Endodermal cell (in vitro differentiated cells): Measurements from ENCODE around the gene PTPRT. TPM values are rescaled to one million over a fixed set of nuclear protein-coding genes. Genes with fewer than 3 reads are reported as not detected.

Experiments
- DNase-seq: peaks from one replicate; pipeline ENCODE4 v3.0.0-alpha.2; 2017
- H3K27ac ChIP-seq: 2 replicates; pipeline ENCODE4 v1.5.1; 2013; ENCODE audit warnings: mild to moderate bottlenecking, low read depth, low read length, moderate library complexity
- H3K27me3 ChIP-seq: 2 replicates; pipeline ENCODE4 v1.6.1; 2013; ENCODE audit warnings: mild to moderate bottlenecking, low read length, moderate library complexity; ENCODE audit not compliant: insufficient read depth, control insufficient read depth, poor library complexity, severe bottlenecking
- H3K36me3 ChIP-seq: 2 replicates; pipeline ENCODE4 v1.7.0; 2013; ENCODE audit warnings: mild to moderate bottlenecking, low read length, moderate library complexity; ENCODE audit not compliant: control insufficient read depth, insufficient read depth
- H3K4me1 ChIP-seq: one replicate; pipeline ENCODE4 v1.7.0; 2013; ENCODE audit warnings: low read length; ENCODE audit not compliant: control insufficient read depth, insufficient read depth
- H3K4me3 ChIP-seq: 2 replicates; pipeline ENCODE4 v1.5.1; 2013; ENCODE audit warnings: mild to moderate bottlenecking, low read length, moderate library complexity
- H3K9ac ChIP-seq: 2 replicates; pipeline ENCODE4 v1.6.1; 2013; ENCODE audit warnings: mild to moderate bottlenecking, low read length, moderate library complexity; ENCODE audit not compliant: poor library complexity, severe bottlenecking; ENCODE audit errors: extremely low read depth
- H3K9me3 ChIP-seq: 2 replicates; pipeline ENCODE4 v1.6.1; 2013; ENCODE audit warnings: mild to moderate bottlenecking, low read length, moderate library complexity; ENCODE audit not compliant: control insufficient read depth
- H3K27ac Mint-ChIP-seq: 2 replicates; pipeline ENCODE4 v1.8.0; 2020; ENCODE audit warnings: mixed read lengths
- H3K27me3 Mint-ChIP-seq: 2 replicates; pipeline ENCODE4 v1.8.0; 2021; ENCODE audit warnings: mild to moderate bottlenecking, mixed read lengths; ENCODE audit not compliant: insufficient read depth
- H3K36me3 Mint-ChIP-seq: 2 replicates; pipeline ENCODE4 v1.8.0; 2020; ENCODE audit warnings: low read depth, mixed read lengths
- H3K4me1 Mint-ChIP-seq: 2 replicates; pipeline ENCODE4 v1.8.0; 2020; ENCODE audit warnings: mixed read lengths
- H3K4me3 Mint-ChIP-seq: 2 replicates; pipeline ENCODE4 v1.8.0; 2020; ENCODE audit warnings: mild to moderate bottlenecking, moderate library complexity, mixed read lengths
- H3K9me3 Mint-ChIP-seq: 2 replicates; pipeline ENCODE4 v1.8.0; 2020; ENCODE audit warnings: mild to moderate bottlenecking, mixed read lengths
- CTCF ChIP-seq: fragments of 200-600 bp; sonication (generic); conservative IDR thresholded peaks from 2 replicates; pipeline ENCODE4 v1.5.0; 2021; ENCODE audit warnings: antibody characterized with exemption, mild to moderate bottlenecking
- WGBS, 2 experiments: methylation state at CpG; one replicate each; pipeline versions ENCODE4 v1.1.5 to v1.1.7; 2013; ENCODE audit warnings: missing lambda C conversion rate in 2 of 2, mixed read lengths in 1 of 2; ENCODE audit not compliant: insufficient coverage in 1 of 2, insufficient read length in 1 of 2; 5-methylcytosine and 5-hydroxymethylcytosine counted together
- total RNA-seq, 2 donors: library from RNA; stranded (reverse); fragmentation: NEBNext Ultra II Directional in 1 of 2; extraction: Animal tissue kit (Norgen Biotek cat#: 25700) in 1 of 2; gene quantifications; 2 replicates in 1 of 2; 3 replicates in 1 of 2; pipeline ENCODE4 v1.2.1, GENCODE V29; 2021

Gene PTPRT
- total RNA-seq, 2 donors from 2014 or later = 2.3 to 2.7 TPM

DNA sequence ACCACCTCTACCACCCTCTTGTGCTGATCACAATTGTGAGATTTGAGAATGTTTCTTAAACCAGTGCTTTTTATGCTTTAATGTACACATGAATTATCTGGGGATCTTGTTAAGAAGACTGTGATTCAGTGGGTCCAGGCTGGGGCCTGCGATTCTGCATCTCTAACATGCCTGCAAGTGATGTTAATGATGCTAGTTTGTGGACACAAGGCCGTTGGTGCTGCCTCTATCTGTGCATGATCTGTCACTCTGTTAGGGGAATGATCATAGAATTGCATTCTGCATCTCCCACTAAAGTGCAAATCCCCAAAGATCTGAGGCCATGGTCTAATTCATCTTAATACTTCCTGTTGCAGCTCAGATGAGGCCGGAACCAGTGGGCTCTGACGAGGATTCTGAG, 746.5 kb downstream of the PTPRT start:
- Mint-ChIP-seq H3K9me3 (no peaks in the 10 kb centered on the region), H3K4me3 (no peak overlapping the region), H3K36me3 (no peaks in the 10 kb centered on the region), H3K27me3 (peaks cover 3% of the 10 kb centered on the region), H3K27ac (no peak overlapping the region), H3K4me1 (no peaks in the 10 kb centered on the region)
- WGBS, 2 experiments = 80 to 83% methylated on average over 2 to 4 of the region's 4 CpGs
- no peak overlapping the region for H3K27ac ChIP-seq
- no peak for TF ChIP-seq CTCF
- H3K4me3 ChIP-seq = no peak overlapping the region
- no peak for DNase-seq
- no peak overlapping the region for H3K9ac ChIP-seq
- H3K36me3 ChIP-seq = no peaks in the 10 kb centered on the region
- no peaks in the 10 kb centered on the region for H3K4me1 ChIP-seq
- H3K9me3 ChIP-seq = peaks cover 21% of the 10 kb centered on the region
- H3K27me3 ChIP-seq = no peaks in the 10 kb centered on the region

DNA sequence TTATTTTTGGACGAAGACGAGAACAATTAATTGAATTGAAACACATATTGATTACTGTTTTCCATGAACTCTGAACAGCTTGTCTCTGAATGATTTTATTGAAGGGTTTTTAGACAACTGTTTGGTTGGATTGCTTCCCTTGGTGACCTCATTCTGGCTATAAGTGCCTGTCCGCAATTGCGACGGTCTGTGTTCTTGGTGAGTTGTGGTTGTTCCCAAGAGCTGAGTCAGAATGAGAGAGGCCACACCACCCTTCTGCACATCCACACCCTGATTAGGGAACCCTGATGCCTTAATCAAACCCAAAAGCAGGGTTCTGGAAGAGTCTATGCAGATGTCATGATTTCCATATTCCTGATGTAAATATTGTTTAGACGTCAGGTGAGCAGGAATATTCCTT, 747.0 kb downstream of the PTPRT start:
- Histone ChIP-seq H3K9ac (no peak overlapping the region), H3K27me3 (no peaks in the 10 kb centered on the region), H3K27ac (no peak overlapping the region), H3K4me1 (no peaks in the 10 kb centered on the region), H3K9me3 (peaks cover 21% of the 10 kb centered on the region), H3K4me3 (no peak overlapping the region), H3K36me3 (no peaks in the 10 kb centered on the region)
- Mint-ChIP-seq H3K9me3 (no peaks in the 10 kb centered on the region), H3K4me3 (no peak overlapping the region), H3K27me3 (peaks cover 3% of the 10 kb centered on the region), H3K36me3 (no peaks in the 10 kb centered on the region), H3K27ac (no peak overlapping the region), H3K4me1 (no peaks in the 10 kb centered on the region)
- no peak for DNase-seq
- 84% methylated on average over 6 of the region's 6 CpGs; no CpG with 5 or more reads in 1 of the 2 experiments for WGBS, 2 experiments
- no peak for TF ChIP-seq CTCF

DNA sequence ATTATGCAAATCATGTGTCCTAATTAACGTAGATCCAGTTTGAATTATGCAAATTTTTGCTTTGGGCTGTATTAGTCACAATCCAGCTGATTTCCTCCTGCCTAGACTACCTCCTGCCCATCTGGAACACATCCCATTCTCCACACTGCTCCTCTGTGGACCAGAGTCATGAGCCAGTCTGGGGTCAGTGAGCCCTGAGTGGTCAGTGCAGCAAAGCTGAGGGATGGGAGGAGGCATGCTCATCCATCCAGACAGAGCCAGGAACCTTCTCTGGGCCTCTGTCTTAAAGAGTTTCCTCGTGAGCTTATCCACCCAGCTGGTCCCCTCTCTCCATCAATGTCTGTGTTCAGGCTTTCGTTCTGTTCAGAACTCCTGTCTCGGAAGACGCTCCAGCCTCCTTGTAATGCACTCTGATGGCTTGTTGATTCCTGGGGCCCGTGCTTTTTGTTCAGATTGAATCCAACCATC, 747.8 kb downstream of the PTPRT start:
- Mint-ChIP-seq H3K9me3 (no peaks in the 10 kb centered on the region), H3K27ac (no peak overlapping the region), H3K4me3 (no peak overlapping the region), H3K36me3 (no peaks in the 10 kb centered on the region), H3K4me1 (no peaks in the 10 kb centered on the region), H3K27me3 (peaks cover 3% of the 10 kb centered on the region)
- Histone ChIP-seq H3K9me3 (peaks cover 21% of the 10 kb centered on the region), H3K27me3 (no peaks in the 10 kb centered on the region), H3K4me1 (no peaks in the 10 kb centered on the region), H3K36me3 (no peaks in the 10 kb centered on the region), H3K27ac (no peak overlapping the region), H3K9ac (no peak overlapping the region), H3K4me3 (no peak overlapping the region)
- TF ChIP-seq CTCF = no peak
- WGBS, 2 experiments = 76 to 83% methylated on average over 5 to 6 of the region's 6 CpGs
- no peak for DNase-seq
